NCI-H345 treated with DMSO at 0.1 percent for 48 hours (cell line): Measurements from ENCODE around the gene WDR54.
"Not testable (repeated sequence)": the region's sequence is repeated elsewhere in the genome, so short reads cannot be mapped to it uniquely, and the experiment has no call there.

ENCODE experiments used
- DNase-seq: peaks from one replicate; lab custom pipeline; 2025; ENCODE audit not compliant: unreplicated experiment; lab: John Stamatoyannopoulos, UW

Gene WDR54

GRCh38 chr2:74454654-74455511, 33.4 kb downstream of the WDR54 start, which contains the start of gene INO80B:
TSS of gene INO80B (plus strand) at chr2:74455087. CDS start at chr2:74455117, 30 bp downstream.
- peak; percentile 96 for DNase-seq

GRCh38 chr2:74457129-74457548, 35.6 kb downstream of the WDR54 start:
- DNase-seq: no peak

- DNase-seq: peak; percentile 59
Observed at GRCh38 chr2:74457549-74458131, 36.1 kb downstream of the WDR54 start.

DNA sequence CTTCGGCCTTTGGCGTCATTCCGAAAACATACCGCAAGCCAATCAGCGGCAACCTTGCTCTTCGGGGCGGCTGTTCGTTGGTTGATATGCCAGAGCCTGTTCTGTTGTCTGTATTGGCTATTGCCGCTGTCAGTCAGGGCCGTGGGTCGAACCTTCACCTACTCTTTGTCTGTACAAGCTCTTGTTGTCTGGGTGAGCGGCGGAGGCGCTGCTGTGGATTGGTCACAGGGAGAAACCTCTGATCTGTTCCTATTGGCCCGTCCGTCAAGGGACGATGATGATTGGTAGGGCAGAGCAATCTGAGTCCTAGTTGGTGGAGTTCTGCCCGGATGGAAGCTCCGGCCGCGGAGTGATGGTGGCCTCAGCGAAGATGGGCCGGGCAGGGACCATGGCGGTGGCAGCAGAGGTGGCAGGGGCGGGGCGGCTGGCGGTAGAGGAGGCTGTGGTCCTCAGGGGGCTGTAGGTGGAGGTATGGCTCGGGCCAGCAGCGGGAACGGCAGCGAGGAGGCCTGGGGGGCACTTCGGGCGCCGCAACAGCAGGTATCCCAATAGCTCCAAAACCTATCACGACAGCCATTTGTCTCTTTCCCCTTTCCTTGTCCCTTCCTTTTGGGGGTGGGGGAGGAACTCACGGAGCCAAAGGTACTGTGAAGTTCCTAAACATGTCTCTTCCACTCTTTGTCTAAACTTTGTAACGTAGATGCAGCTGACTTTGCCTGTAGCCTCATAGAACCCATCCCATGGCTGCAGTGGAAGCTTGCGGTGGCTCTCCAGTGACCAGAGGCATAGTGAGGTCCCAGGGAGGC, 36.8 kb downstream of the WDR54 start, which contains the start of gene WBP1:
WBP1 (plus strand) TSS at position 307 of the 806 bp plus-strand sequence; CDS start at position 472, 165 bp downstream.
- peak; percentile 99 for DNase-seq

- no peak for DNase-seq
Observed at GRCh38 chr2:74458938-74459363, 37.4 kb downstream of the WDR54 start.

DNA sequence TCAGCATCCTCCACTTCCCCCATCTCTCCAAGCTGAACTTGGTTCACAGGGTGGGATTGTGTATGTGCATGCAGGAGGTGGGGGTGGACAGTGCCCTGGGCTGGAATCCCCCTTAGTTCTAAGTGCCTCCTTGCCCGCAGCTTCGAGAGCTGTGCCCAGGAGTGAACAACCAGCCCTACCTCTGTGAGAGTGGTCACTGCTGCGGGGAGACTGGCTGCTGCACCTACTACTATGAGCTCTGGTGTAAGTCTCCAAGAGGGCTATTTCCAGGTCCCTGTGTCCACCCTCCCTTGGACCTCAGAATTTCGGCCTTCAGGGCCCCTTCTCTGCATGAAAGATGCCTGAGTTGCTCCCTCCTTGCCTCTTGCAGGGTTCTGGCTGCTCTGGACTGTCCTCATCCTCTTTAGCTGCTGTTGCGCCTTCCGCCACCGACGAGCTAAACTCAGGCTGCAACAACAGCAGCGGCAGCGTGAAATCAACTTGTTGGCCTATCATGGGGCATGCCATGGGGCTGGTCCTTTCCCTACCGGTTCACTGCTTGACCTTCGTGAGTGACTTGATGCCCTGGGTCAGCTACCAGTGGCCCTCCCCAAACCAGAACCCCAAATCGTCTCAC, 38.1 kb downstream of the WDR54 start:
- DNase-seq: not testable (repeated sequence)

DNA sequence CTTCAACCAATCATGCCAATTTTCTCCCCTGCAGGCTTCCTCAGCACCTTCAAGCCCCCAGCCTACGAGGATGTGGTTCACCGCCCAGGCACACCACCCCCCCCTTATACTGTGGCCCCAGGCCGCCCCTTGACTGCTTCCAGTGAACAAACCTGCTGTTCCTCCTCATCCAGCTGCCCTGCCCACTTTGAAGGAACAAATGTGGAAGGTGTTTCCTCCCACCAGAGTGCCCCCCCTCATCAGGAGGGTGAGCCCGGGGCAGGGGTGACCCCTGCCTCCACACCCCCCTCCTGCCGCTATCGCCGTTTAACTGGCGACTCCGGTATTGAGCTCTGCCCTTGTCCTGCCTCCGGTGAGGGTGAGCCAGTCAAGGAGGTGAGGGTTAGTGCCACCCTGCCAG, 38.7 kb downstream of the WDR54 start:
- not testable (repeated sequence) for DNase-seq

GRCh38 chr2:74461187-74462053, 39.9 kb downstream of the WDR54 start:
- no peak for DNase-seq

DNA sequence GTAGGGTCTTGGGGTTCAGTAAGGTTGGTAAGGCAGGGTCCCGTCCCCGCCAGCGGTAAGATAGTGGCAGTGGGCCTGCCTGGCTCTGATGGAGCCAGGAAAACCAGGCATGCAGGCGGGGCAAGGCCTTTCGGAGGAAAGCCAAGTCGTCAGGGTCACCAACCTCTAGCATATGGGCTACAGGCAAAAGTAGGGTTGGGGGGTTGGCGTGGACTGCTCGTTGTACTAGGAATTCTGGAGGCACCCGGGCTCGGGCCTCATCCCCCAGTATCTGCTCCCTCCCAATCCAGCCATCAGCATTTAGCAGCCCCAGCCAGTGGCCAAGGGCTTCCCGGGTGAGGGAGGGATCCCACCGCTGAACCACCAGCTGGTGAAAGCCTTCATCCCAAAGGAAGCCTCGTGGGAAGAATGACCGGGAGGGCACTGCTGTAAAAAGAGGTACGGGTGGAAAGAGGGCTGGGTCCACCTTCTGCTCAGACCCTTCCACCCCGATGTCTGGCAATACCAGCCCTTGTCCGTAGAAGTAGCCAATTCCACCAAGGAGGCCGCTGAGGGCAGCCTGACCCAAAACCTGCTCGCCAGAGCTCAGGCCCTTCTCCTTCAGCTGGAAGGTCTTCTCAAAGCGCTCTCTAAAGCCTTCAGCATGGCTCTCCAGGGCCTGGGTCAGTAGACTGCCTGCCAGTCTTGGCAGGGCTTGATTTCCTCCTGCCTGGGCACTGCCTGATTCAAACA, 40.7 kb downstream of the WDR54 start:
- DNase-seq: no peak

DNA sequence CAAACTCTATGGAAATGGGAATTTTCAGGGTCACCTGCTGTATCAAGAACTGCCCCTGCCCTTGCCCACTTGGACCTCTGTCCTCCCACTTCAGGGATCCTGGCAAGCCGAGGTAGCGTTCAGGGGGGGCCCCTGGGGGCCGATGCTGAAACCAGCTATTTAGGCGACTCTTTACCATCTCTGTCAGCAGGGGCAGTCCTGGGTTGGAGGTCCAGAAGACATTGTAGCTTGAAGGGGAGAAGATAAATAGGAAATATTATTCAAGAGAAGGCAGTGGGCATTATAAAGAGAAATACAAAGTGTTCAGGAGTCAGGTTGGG, 41.2 kb downstream of the WDR54 start:
- no peak for DNase-seq

DNA sequence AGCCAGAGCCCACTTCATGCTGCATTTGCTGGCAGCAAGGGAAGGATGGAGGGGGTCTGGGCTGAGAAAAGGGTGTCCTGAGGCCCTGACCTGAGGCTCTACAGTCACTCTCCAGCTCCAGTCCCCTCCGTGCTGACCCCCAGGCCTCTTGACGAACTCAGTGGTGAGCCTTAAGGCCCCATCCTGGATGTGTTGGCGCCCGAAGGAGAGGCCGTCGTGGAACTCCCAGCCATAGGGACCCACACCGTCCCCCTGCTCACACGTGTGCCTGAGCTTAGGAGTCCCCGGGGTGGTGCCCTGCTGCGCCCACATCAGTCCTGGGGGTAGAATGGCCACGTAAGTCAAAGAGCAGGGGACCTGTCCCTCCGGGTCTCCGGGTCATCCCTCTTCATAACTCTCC, 42.9 kb downstream of the WDR54 start:
- no peak for DNase-seq

GRCh38 chr2:74470742-74471141, 49.2 kb downstream of the WDR54 start:
- DNase-seq: not testable (repeated sequence)

DNA sequence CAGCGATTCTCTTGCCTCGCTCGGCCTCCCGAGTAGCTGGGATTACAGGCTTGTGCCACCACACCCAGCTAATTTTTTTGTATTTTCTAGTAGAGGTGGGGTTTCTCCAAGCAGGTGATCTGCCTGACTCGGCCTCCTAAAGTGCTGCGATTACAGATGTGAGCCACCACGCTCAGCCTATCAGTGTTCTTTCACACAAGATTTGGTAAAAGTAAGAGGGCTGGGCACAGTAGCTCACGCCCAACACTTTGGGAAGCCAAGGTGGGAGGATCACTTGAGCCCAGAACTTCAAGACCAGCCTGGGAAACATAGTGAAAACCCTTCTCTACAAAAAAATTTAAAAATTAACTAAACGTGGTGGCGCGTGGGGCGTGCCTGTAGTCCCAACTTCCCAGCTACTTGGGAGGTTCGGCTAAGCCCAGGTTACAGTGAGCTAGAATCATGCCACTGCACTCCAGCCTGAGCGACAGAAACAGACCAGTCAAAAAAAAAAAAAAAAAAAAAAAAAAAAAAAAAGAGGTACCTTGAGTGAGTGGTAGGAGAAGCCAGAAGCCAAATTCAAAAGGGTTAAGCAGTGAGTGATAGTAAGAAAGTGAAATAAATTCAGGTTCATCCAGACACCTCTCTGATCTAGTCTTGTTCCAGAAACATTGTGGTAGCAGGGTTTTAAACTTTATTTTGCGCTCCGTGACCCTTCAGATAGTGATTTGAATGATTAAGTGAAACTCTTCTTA, 50.0 kb downstream of the WDR54 start:
- DNase-seq: no peak

DNA sequence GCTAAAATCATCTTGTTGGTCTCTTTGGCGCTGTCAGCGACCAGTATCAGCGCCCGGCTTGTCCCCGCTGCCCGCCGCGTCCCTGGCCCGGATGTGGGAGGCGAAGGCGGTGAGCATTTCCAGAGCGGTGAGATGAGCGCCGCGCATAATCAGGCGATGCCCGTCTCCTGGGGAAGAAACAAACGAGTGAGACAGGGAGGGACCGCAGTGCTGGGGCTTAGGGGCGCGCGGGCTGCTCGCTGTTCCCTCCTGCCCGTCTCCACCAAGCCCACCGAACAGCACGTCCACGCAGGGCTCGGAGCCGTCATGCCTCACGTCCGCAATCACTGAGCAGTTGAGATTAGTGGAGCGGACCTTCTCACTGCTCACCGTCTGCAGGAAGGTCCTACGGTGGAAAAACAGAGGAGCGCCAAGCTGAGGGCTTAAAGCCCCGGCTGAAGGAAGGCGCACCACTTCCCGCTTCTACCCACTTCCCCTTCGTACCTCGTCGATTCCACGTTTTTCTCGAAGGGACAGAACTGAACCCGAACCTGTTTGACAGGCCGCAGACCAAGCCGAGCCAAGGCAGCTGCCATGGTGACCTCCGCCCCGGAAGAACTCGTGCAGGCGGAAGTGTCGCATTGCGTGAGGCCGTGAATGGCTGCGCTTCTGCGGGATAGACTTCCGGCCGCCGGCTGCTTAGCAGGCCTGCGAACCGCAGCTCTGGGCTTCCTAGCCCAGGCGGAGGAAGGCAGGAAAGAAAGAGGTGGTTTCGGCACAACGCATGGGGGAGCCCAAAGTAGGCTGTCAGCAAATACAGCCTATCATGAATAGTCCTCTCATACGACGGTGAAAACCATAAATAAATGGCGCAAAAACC, 50.8 kb downstream of the WDR54 start, which contains the start of gene MRPL53:
MRPL53 (minus strand) TSS at position 595 of the 859 bp plus-strand sequence; CDS start at position 575, 20 bp downstream.
- peak; percentile 81 for DNase-seq

- DNase-seq: no peak
Observed at GRCh38 chr2:74472945-74473258, 51.4 kb downstream of the WDR54 start.

DNA sequence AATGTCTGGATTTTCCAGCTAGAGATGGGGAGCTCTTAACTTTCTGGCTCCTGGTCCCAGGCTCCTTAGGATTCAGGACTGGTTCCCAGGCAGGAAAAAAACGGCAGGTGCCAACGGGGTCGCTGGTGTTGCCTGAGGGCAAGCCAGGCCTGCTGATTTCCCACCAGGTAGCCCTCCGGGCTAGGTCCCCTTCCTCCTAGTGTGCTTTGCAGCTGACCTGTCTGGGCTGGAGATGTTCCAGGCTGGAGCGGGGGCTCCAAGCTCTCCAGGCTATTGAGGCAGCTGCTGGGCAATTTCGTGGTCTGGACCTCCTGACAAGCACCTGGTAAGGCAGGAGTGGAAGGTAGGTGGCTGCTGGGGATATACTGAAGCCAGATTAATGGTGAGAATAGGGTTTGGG, 53.0 kb downstream of the WDR54 start:
- no peak for DNase-seq

DNA sequence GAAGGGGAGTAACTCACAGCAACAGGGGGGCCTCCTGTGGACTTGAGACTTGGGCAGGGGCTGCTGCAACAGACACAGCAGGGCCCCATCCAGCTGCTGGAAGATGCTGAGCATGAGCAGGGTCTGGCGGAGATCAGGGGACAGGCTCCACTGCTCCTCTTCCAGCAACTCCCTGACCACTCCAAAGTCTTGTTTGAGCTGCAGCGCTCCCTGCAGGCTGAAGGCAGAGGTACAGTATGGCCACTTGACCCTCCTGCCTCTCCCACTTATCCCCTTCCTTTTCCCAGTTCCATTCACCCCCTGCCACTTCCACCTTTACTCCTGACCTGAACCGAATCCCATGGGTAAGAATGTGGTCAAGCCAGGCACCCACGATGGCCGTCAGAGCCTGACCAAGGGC, 53.4 kb downstream of the WDR54 start:
- DNase-seq: no peak
